Pancreas (tissue), 10 donors: ENCODE results near the gene SLC22A8. TPM values are rescaled to one million over a fixed set of nuclear protein-coding genes. Genes with fewer than 3 reads are reported as not detected.

ENCODE experiments used
- ATAC-seq, 4 donors: fragments of 200-7000 bp; cut with Tn5 transposase; one replicate each; pipeline versions ENCODE4 v1.8.0 to v1.9.1; 2020; ENCODE audit warnings: mild to moderate bottlenecking in 4 of 4, moderate library complexity in 4 of 4
- DNase-seq, 6 donors: peaks; one replicate each; pipeline ENCODE4 v3.0.0-alpha.2; 2020
- FAIRE-seq: peaks from 2 replicates; lab custom pipeline; 2012; peaks lifted over from hg19 to GRCh38; lab: Jason Lieb, UNC
- H3K27ac ChIP-seq, 4 donors: fragments of 200-600 bp; sonication (generic); 1 replicate in 3 of 4; 2 replicates in 1 of 4; pipeline versions ENCODE4 v1.5.0 to v1.8.0; 2020
- H3K27me3 ChIP-seq, 4 donors: fragments of 200-600 bp; one replicate each; pipeline ENCODE4 v1.8.0; 2021
- H3K36me3 ChIP-seq, 3 donors: fragments of 200-600 bp; sonication (generic) in 1 of 3; one replicate each; pipeline versions ENCODE4 v1.5.0 to v1.8.0; 2020 to 2021
- H3K4me1 ChIP-seq, 3 donors: fragments of 200-600 bp; one replicate each; pipeline ENCODE4 v1.8.0; 2021
- H3K4me3 ChIP-seq, 4 donors: fragments of 200-600 bp; sonication (generic) in 2 of 4; one replicate each; pipeline versions ENCODE4 v1.5.0 to v1.8.0; 2020 to 2021
- H3K9me3 ChIP-seq, 4 donors: fragments of 200-600 bp; one replicate each; pipeline ENCODE4 v1.8.0; 2021
- WGBS, 2 donors: extraction: QIAGEN DNeasy Blood & Tissue Kit; methylation state at CpG; one replicate each; pipeline ENCODE4 v1.1.7; 2013; 5-methylcytosine and 5-hydroxymethylcytosine counted together
- intact Hi-C, 3 donors: fragments of 100-400 bp; cut with DNase I; formaldehyde crosslinking; loops; one replicate each; pipeline versions ENCODE4 v1.11.1 to v1.14.2; 2022
- polyA plus RNA-seq, 2 donors: library from polyadenylated mRNA; stranded (reverse); fragments of 200-250 nt; gene quantifications; one replicate each; pipeline ENCODE4 v1.2.3, GENCODE V29; 2013
- total RNA-seq, 6 donors: library from RNA; stranded (reverse); fragmentation: NEBNext Ultra II Directional in 4 of 6; extraction: Animal tissue kit (Norgen Biotek cat#: 25700) in 4 of 6; gene quantifications; one replicate each; pipeline versions ENCODE4 v1.2.1 to v1.2.4, GENCODE V29; 2021 to 2023
- TF ChIP-seq, protein P1 (sequence below), 4 donors: fragments of 200-600 bp; sonication (generic) in 3 of 4; IDR thresholded peaks; one replicate each; pipeline versions ENCODE4 v1.5.0 to v1.8.0; 2021; ENCODE audit warnings: antibody characterized with exemption in 4 of 4
- donor health status: healthy with polysubstance abuse.
- donor health status: DM: no; HTN: no; CAD: no; lungs with moderate emphysema.
- donor health status: DM: no; HTN: no; CAD: no.
- donor health status: control.
- donor health status: control.
- donor health status: Bipolar disorder and iron deficiency.
- donor health status: DM: yes; HTN: yes; CAD: no.
- donor health status: DM: no; HTN: no; CAD: no.
- donor health status: DM: no; HTN: no; CAD: no.
- donor health status: DM: yes; HTN: yes; CAD: no.

SLC22A8 gene
- total and polyA plus RNA-seq, 8 donors, result not detected

DNA sequence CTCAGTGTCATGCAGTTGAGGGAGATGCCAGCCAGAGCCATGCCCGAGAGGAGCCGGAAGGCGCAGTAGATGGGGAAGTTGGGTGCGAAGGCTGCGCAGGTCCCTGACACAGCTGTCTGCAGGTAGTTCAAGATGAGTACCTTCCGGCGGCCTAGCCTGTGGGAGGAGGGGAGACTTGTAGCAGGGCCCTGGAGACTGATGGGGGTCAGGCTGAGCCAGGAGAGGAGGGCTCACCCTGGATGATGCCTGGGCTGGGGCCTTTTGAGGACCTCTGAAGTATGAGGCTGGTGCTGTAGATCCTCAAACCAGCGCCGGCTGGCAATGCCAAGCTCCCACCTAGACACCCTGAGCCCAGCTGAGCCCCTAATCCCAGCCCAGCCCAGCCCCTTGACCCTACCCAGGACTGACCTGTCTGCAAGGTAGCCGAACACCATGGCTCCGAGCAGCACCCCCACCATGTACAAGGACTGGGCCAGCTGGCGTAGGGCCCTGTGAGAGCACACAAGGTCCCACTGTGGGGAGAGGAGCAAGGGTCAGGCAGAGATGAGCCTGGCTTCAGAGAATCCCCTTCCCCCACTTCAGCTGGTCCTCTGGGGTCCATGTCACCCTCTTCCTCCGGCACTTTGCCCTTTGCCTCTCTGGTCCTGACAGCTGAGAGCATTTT, 32.0 kb downstream of the SLC22A8 start:
- H3K4me3 ChIP-seq, result no peak overlapping the region
- intact Hi-C loops, result no loop called here

GRCh38 chr11:62981743-62982142, 33.9 kb downstream of the SLC22A8 start:
- Histone ChIP-seq H3K27me3 (no peaks in the 10 kb centered on the region), H3K36me3 (no peaks in the 10 kb centered on the region), H3K4me1 (no peaks in the 10 kb centered on the region), H3K27ac (no peak overlapping the region), H3K4me3 (no peak overlapping the region), H3K9me3 (no peaks in the 10 kb centered on the region)
- intact Hi-C loops, result no loop called here
- ATAC-seq (no peak), DNase-seq (no peak), FAIRE-seq (no peak)
- TF ChIP-seq, protein P1, sequence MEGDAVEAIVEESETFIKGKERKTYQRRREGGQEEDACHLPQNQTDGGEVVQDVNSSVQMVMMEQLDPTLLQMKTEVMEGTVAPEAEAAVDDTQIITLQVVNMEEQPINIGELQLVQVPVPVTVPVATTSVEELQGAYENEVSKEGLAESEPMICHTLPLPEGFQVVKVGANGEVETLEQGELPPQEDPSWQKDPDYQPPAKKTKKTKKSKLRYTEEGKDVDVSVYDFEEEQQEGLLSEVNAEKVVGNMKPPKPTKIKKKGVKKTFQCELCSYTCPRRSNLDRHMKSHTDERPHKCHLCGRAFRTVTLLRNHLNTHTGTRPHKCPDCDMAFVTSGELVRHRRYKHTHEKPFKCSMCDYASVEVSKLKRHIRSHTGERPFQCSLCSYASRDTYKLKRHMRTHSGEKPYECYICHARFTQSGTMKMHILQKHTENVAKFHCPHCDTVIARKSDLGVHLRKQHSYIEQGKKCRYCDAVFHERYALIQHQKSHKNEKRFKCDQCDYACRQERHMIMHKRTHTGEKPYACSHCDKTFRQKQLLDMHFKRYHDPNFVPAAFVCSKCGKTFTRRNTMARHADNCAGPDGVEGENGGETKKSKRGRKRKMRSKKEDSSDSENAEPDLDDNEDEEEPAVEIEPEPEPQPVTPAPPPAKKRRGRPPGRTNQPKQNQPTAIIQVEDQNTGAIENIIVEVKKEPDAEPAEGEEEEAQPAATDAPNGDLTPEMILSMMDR (IDR thresholded peaks at IDR 0.05), result no peak
- 90 to 91% methylated on average over 7 of the region's 7 CpGs for WGBS, 2 donors

More for the DNA sequence above, 32.0 kb downstream of the SLC22A8 start:
- H3K27ac ChIP-seq, result no peak overlapping the region
- H3K27me3 ChIP-seq, result no peaks in the 10 kb centered on the region
- FAIRE-seq (no peak), DNase-seq (no peak), ATAC-seq (no peak)
- no peaks in the 10 kb centered on the region for H3K9me3 ChIP-seq
- TF ChIP-seq, protein P1 (IDR thresholded peaks at IDR 0.05), result no peak
- WGBS, 2 donors, result 89 to 96% methylated on average over 13 of the region's 13 CpGs
- no peaks in the 10 kb centered on the region for H3K36me3 ChIP-seq
- H3K4me1 ChIP-seq, result no peaks in the 10 kb centered on the region

- H3K4me1 ChIP-seq, result no peaks in the 10 kb centered on the region
- H3K36me3 ChIP-seq, result no peaks in the 10 kb centered on the region
- no peaks in the 10 kb centered on the region for H3K9me3 ChIP-seq
- intact Hi-C loops, result no loop called here
- TF ChIP-seq, protein P1 (IDR thresholded peaks at IDR 0.05), result no peak
- ATAC-seq (no peak), FAIRE-seq (no peak), DNase-seq (no peak)
- H3K27ac ChIP-seq, result no peak overlapping the region
- no peaks in the 10 kb centered on the region for H3K27me3 ChIP-seq
- 29 to 44% methylated on average over 1 of the region's 1 CpG for WGBS, 2 donors
- no peak overlapping the region for H3K4me3 ChIP-seq
These were observed 35.4 kb downstream of the SLC22A8 start for GRCh38 chr11:62980133-62980760.

DNA sequence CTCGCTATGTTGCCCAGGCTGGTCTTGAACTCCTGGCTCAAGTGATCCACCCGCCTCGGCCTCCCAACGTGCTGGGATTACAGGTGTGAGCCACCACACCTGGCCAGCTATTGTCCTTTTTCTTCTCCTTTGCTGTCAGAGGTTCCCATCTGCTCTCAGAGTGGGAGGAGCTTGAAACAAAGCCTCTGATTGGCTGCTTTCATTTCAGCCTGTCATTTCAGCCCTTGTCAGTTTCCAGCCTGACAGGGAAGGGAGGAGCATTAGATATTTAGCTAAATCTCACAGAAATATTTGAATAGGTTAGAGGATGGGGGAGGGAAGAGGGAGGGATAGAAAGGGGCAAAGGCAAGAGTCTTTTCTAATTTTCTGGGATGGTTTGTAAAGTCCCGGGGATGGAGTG, 39.5 kb downstream of the SLC22A8 start:
- ATAC-seq (no peak), DNase-seq (no peak), FAIRE-seq (no peak)
- H3K27ac ChIP-seq, result no peak overlapping the region
- H3K9me3 ChIP-seq, result no peaks in the 10 kb centered on the region
- no peak overlapping the region for H3K4me3 ChIP-seq
- peaks cover 0 to 3% (median 0%) of the 10 kb centered on the region in 3 donors for H3K4me1 ChIP-seq
- H3K27me3 ChIP-seq, result no peaks in the 10 kb centered on the region
- 81 to 95% methylated on average over 4 to 5 of the region's 5 CpGs for WGBS, 2 donors
- no peaks in the 10 kb centered on the region for H3K36me3 ChIP-seq
- TF ChIP-seq, protein P1 (IDR thresholded peaks at IDR 0.05), result no peak
- intact Hi-C loops, result loop anchor here in 1 of 3 donors (10.0 kb wide), 1 partner anchor 71 kb away; no protein-coding TSS in a partner anchor
